Natural killer cell (primary cell): ENCODE data around the gene WWC2. TPM values are rescaled to one million over a fixed set of nuclear protein-coding genes. Genes with fewer than 3 reads are reported as not detected.

ENCODE experiments used
- ATAC-seq, 3 donors: fragments of 150-1000 bp in 2 of 3; fragments of 200-7000 bp in 1 of 3; cut with Tn5 transposase; 1 replicate in 1 of 3; 2 replicates in 2 of 3; pipeline ENCODE4 v1.10.0; 2021; ENCODE audit warnings: mild to moderate bottlenecking in 2 of 3, moderate library complexity in 2 of 3
- DNase-seq, 2 donors: peaks; one replicate each; pipeline versions ENCODE4 v3.0.0 to v3.0.0-alpha.2; 2013 to 2021; ENCODE audit warnings: mixed read lengths in 1 of 2
- H3K27ac ChIP-seq: one replicate; pipeline ENCODE4 v1.5.1; 2013; ENCODE audit warnings: mild to moderate bottlenecking, low read length
- H3K27me3 ChIP-seq: one replicate; pipeline ENCODE4 v1.6.1; 2013; ENCODE audit warnings: low read length; ENCODE audit not compliant: control insufficient read depth, insufficient read depth
- H3K36me3 ChIP-seq: one replicate; pipeline ENCODE4 v1.6.1; 2013; ENCODE audit warnings: low read length; ENCODE audit not compliant: control insufficient read depth, insufficient read depth
- H3K4me1 ChIP-seq: one replicate; pipeline ENCODE4 v1.6.1; 2013; ENCODE audit warnings: low read length; ENCODE audit not compliant: control insufficient read depth, insufficient read depth
- H3K4me3 ChIP-seq: one replicate; pipeline ENCODE4 v1.5.1; 2013; ENCODE audit warnings: low read length
- H3K9me3 ChIP-seq: one replicate; pipeline ENCODE4 v1.6.1; 2013; ENCODE audit warnings: low read length; ENCODE audit not compliant: control insufficient read depth, insufficient read depth
- H3K27ac Mint-ChIP-seq, 2 donors: one replicate each; pipeline ENCODE4 v1.8.0; 2022; ENCODE audit warnings: mild to moderate bottlenecking in 2 of 2, mixed read lengths in 2 of 2, moderate library complexity in 1 of 2
- H3K27me3 Mint-ChIP-seq, 2 donors: one replicate each; pipeline ENCODE4 v1.8.0; 2022; ENCODE audit warnings: low read depth in 2 of 2, mixed read lengths in 2 of 2
- H3K36me3 Mint-ChIP-seq: one replicate; pipeline ENCODE4 v1.8.0; 2022; ENCODE audit warnings: mixed read lengths
- H3K4me1 Mint-ChIP-seq, 2 donors: one replicate each; pipeline ENCODE4 v1.8.0; 2022; ENCODE audit warnings: mixed read lengths in 2 of 2
- H3K4me3 Mint-ChIP-seq: one replicate; pipeline ENCODE4 v1.8.0; 2022; ENCODE audit warnings: mild to moderate bottlenecking, moderate library complexity, mixed read lengths
- H3K9me3 Mint-ChIP-seq, 2 donors: one replicate each; pipeline ENCODE4 v1.8.0; 2022; ENCODE audit warnings: mixed read lengths in 2 of 2
- CTCF ChIP-seq: fragments of 200-600 bp; IDR thresholded peaks from one replicate; pipeline ENCODE4 v1.8.0; 2022; ENCODE audit warnings: antibody characterized with exemption
- WGBS: methylation state at CpG from one replicate; pipeline ENCODE4 v1.1.7; 2013; ENCODE audit warnings: missing lambda C conversion rate; ENCODE audit not compliant: insufficient coverage; 5-methylcytosine and 5-hydroxymethylcytosine counted together
- intact Hi-C: fragments of 100-400 bp; cut with micrococcal nuclease; formaldehyde crosslinking; loops from one replicate; pipeline ENCODE4 v1.14.2; 2022
- total RNA-seq, 4 donors: library from RNA; stranded (reverse); fragments of 120-200 nt in 1 of 4; gene quantifications; one replicate each; pipeline versions ENCODE4 v1.2.3 to v1.2.4, GENCODE V29; 2013 to 2022

The WWC2 gene
- total RNA-seq, 3 donors from 2014 or later (not counting 1 experiment from before 2014, with no cell fraction given), result 8.2 to 22.7 (median 9.2) TPM

- no peaks in the 10 kb centered on the region for H3K36me3 Mint-ChIP-seq
- intact Hi-C loops, result no loop called here
- WGBS, result 90% methylated on average over 19 of the region's 20 CpGs
- no peak for DNase-seq
- Histone ChIP-seq H3K9me3 (no peaks in the 10 kb centered on the region), H3K4me3 (no peak overlapping the region), H3K4me1 (no peaks in the 10 kb centered on the region), H3K36me3 (no peaks in the 10 kb centered on the region), H3K27me3 (no peaks in the 10 kb centered on the region), H3K27ac (no peak overlapping the region)
- H3K9me3 Mint-ChIP-seq, result no peaks in the 10 kb centered on the region
- H3K27ac Mint-ChIP-seq, result no peak overlapping the region
- ATAC-seq, result no peak
- no peak overlapping the region for H3K4me3 Mint-ChIP-seq
- no peaks in the 10 kb centered on the region for H3K4me1 Mint-ChIP-seq
- peaks cover 7 to 8% of the 10 kb centered on the region in 2 donors for H3K27me3 Mint-ChIP-seq
- TF ChIP-seq CTCF, result no peak
These were observed 258.0 kb downstream of the WWC2 start for GRCh38 chr4:183356931-183357675.

- intact Hi-C loops, result no loop called here
- Mint-ChIP-seq H3K27me3 (peaks cover 6 to 7% of the 10 kb centered on the region in 2 donors), H3K4me3 (no peak overlapping the region), H3K27ac (no peak overlapping the region), H3K4me1 (no peaks in the 10 kb centered on the region), H3K9me3 (no peaks in the 10 kb centered on the region), H3K36me3 (no peaks in the 10 kb centered on the region)
- DNase-seq, result no peak
- no peak for TF ChIP-seq CTCF
- H3K4me3 ChIP-seq, result no peak overlapping the region
- WGBS, result 89% methylated on average over 13 of the region's 13 CpGs
- no peaks in the 10 kb centered on the region for H3K36me3 ChIP-seq
- no peak for ATAC-seq
- H3K27ac ChIP-seq, result no peak overlapping the region
- H3K4me1 ChIP-seq, result no peaks in the 10 kb centered on the region
- H3K9me3 ChIP-seq, result no peaks in the 10 kb centered on the region
- no peaks in the 10 kb centered on the region for H3K27me3 ChIP-seq
These were observed 259.2 kb downstream of the WWC2 start for GRCh38 chr4:183358215-183358755.

- Mint-ChIP-seq H3K27ac (no peak overlapping the region), H3K27me3 (peaks cover 3 to 7% of the 10 kb centered on the region in 2 donors), H3K4me1 (no peaks in the 10 kb centered on the region), H3K4me3 (no peak overlapping the region), H3K9me3 (no peaks in the 10 kb centered on the region), H3K36me3 (no peaks in the 10 kb centered on the region)
- no peaks in the 10 kb centered on the region for H3K27me3 ChIP-seq
- no peak for DNase-seq
- H3K4me3 ChIP-seq, result no peak overlapping the region
- H3K4me1 ChIP-seq, result no peaks in the 10 kb centered on the region
- H3K36me3 ChIP-seq, result no peaks in the 10 kb centered on the region
- H3K27ac ChIP-seq, result no peak overlapping the region
- intact Hi-C loops, result no loop called here
- ATAC-seq, result no peak
- TF ChIP-seq CTCF, result no peak
- H3K9me3 ChIP-seq, result no peaks in the 10 kb centered on the region
- WGBS, result 78% methylated on average over 11 of the region's 11 CpGs
These were observed 261.3 kb downstream of the WWC2 start for GRCh38 chr4:183360161-183360919.
